SK-N-MC (cell line): ENCODE data around the gene PCF11.

Experiments
- EZH2 ChIP-seq: fragments of 200-600 bp; sonication (generic); IDR thresholded peaks from one replicate; pipeline ENCODE4 v1.6.1; 2017; ENCODE audit warnings: antibody characterized with exemption
- POLR2AphosphoS5 ChIP-seq: IDR thresholded peaks from 2 replicates; pipeline ENCODE4 v1.6.1; 2012; ENCODE audit warnings: mild to moderate bottlenecking, low read depth, low read length, borderline replicate concordance

GRCh38 chr11:83222499-83222898, 65.6 kb downstream of the PCF11 start:
- no peak for TF ChIP-seq EZH2
- TF ChIP-seq POLR2AphosphoS5, result no peak
